Breast epithelium (tissue), 4 donors: Measurements from ENCODE around the gene NCBP3. TPM values are rescaled to one million over a fixed set of nuclear protein-coding genes. Genes with fewer than 3 reads are reported as not detected.

Experiments
- DNase-seq, 2 donors: peaks; one replicate each; pipeline ENCODE4 v3.0.0-alpha.2; 2019; ENCODE audit warnings: low spot score in 2 of 2
- H3K27ac ChIP-seq, 2 donors: fragments of 200-600 bp; sonication (generic) in 1 of 2; one replicate each; pipeline ENCODE4 v1.5.1; 2016 to 2019; ENCODE audit warnings: mild to moderate bottlenecking in 1 of 2
- H3K27me3 ChIP-seq, 2 donors: fragments of 200-600 bp; sonication (generic) in 1 of 2; one replicate each; pipeline versions ENCODE4 v1.5.1 to v1.6.0; 2017 to 2019; ENCODE audit warnings: control low read depth in 1 of 2, mild to moderate bottlenecking in 1 of 2
- H3K36me3 ChIP-seq: fragments of 200-600 bp; one replicate; pipeline ENCODE4 v1.5.1; 2019
- H3K4me1 ChIP-seq, 2 donors: fragments of 200-600 bp; sonication (generic); one replicate each; pipeline ENCODE4 v1.5.1; 2016 to 2019; ENCODE audit warnings: control low read depth in 1 of 2
- H3K4me3 ChIP-seq, 3 donors: fragments of 200-600 bp; sonication (generic); 1 replicate in 2 of 3; 2 replicates in 1 of 3; pipeline ENCODE4 v1.5.1; 2016 to 2019; ENCODE audit warnings: mild to moderate bottlenecking in 3 of 3, moderate library complexity in 2 of 3
- H3K9me3 ChIP-seq, 2 donors: fragments of 200-600 bp; sonication (generic) in 1 of 2; one replicate each; pipeline ENCODE4 v1.5.1; 2016 to 2019; ENCODE audit warnings: control low read depth in 1 of 2
- POLR2A ChIP-seq: fragments of 450-650 bp; IDR thresholded peaks from one replicate; pipeline ENCODE4 v1.6.1; 2016; ENCODE audit warnings: antibody characterized with exemption, mild to moderate bottlenecking, moderate library complexity
- POLR2AphosphoS5 ChIP-seq, 3 donors: sonication (generic); formaldehyde crosslinking; IDR thresholded peaks; one replicate each; pipeline ENCODE4 v1.6.1; 2017; ENCODE audit warnings: antibody characterized with exemption in 3 of 3
- intact Hi-C: fragments of 100-400 bp; cut with DNase I; formaldehyde crosslinking; loops from one replicate; pipeline ENCODE4 v1.15.1; 2023; ENCODE audit warnings: low total_unique reads
- total RNA-seq, 3 donors: library from RNA; depleted of rRNA; stranded (reverse); fragments of >200 nt; gene quantifications; one replicate each; pipeline ENCODE4 v1.1.0, GENCODE V29; 2016
- TF ChIP-seq, protein P1 (sequence below), 3 donors: fragments of 450-650 bp; IDR thresholded peaks; one replicate each; pipeline ENCODE4 v1.5.1; 2016 to 2017; ENCODE audit warnings: antibody characterized with exemption in 3 of 3, mild to moderate bottlenecking in 3 of 3, moderate library complexity in 3 of 3

NCBP3 gene
- total RNA-seq, 3 donors from 2014 or later = 21.6 to 34.1 (median 25.9) TPM

DNA sequence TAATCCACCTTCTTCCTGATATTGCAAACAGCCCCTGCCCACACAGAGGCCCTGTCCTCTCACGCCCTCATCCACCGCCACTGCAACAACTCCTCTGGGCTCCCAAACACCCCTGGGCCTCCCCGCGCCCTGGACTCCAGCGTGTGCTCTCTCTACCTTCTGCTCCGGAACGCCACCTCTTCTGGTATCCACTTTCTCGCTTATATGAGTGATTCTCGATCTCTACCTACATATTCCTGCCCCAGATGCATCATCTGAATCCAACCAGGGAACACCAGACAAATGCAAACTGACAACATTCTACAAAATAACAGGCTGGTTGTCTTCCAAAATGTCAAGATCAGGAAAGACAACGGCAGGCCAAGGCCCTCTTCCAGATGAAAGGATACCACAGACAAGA lies 27.8 kb upstream of the NCBP3 start:
- H3K4me3 ChIP-seq = no peak overlapping the region
- no peaks in the 10 kb centered on the region for H3K36me3 ChIP-seq
- TF ChIP-seq POLR2A = no peak
- TF ChIP-seq, protein P1, sequence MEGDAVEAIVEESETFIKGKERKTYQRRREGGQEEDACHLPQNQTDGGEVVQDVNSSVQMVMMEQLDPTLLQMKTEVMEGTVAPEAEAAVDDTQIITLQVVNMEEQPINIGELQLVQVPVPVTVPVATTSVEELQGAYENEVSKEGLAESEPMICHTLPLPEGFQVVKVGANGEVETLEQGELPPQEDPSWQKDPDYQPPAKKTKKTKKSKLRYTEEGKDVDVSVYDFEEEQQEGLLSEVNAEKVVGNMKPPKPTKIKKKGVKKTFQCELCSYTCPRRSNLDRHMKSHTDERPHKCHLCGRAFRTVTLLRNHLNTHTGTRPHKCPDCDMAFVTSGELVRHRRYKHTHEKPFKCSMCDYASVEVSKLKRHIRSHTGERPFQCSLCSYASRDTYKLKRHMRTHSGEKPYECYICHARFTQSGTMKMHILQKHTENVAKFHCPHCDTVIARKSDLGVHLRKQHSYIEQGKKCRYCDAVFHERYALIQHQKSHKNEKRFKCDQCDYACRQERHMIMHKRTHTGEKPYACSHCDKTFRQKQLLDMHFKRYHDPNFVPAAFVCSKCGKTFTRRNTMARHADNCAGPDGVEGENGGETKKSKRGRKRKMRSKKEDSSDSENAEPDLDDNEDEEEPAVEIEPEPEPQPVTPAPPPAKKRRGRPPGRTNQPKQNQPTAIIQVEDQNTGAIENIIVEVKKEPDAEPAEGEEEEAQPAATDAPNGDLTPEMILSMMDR (IDR thresholded peaks at IDR 0.05) = no peak
- TF ChIP-seq POLR2AphosphoS5 (IDR thresholded peaks at IDR 0.05) = no peak
- H3K27me3 ChIP-seq = no peaks in the 10 kb centered on the region
- H3K9me3 ChIP-seq = no peaks in the 10 kb centered on the region
- intact Hi-C loops = no loop called here
- no peak overlapping the region for H3K27ac ChIP-seq
- no peak for DNase-seq
- no peaks in the 10 kb centered on the region for H3K4me1 ChIP-seq

DNA sequence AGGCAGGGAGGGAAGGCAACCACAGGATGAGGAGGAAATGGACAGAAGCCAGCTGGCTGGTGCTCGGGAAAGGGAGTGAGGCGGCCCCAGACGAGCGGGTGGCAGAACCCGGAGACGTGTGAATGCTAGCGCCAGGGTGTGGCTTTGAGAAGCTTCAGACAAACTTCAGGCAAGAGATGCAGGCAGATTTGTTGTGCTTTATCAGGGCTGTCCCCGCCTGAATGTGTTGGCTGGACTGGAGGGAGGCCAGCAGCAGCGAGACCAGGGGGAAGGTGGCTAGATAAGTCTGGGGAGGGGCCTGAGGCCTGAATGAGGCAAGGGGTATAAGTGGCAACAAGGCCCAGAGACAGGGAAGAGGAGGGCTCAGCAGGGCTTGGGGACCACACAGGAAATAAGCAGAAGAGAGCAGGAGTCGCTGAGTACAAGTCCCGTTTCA lies 24.8 kb upstream of the NCBP3 start:
- Histone ChIP-seq H3K9me3 (no peaks in the 10 kb centered on the region), H3K4me1 (no peaks in the 10 kb centered on the region), H3K27ac (no peak overlapping the region), H3K36me3 (no peaks in the 10 kb centered on the region), H3K4me3 (no peak overlapping the region), H3K27me3 (no peaks in the 10 kb centered on the region)
- DNase-seq = no peak
- intact Hi-C loops = no loop called here
- TF ChIP-seq, protein P1 (IDR thresholded peaks at IDR 0.05) = no peak

DNA sequence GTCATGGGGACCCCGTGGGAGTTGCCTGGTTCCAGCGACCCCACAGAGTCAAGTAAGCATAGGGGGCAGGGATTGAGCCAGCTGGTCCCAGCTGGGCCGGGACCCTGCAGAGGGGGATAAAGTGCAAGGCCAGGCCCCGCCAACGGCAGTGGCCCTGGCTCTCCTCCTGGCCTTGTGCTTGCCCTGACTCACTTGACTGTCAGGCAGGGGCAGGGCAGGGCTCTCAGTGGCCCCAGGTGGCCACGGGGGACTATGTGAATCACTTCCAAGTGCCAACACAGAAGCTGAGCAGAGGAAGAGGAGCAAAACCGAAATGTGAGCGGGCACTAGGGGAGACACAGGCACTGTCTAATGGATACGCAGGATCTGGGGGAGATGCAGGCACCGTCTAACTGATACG lies 21.6 kb upstream of the NCBP3 start:
- Histone ChIP-seq H3K27ac (no peak overlapping the region), H3K4me3 (no peak overlapping the region), H3K4me1 (no peaks in the 10 kb centered on the region), H3K27me3 (no peaks in the 10 kb centered on the region), H3K9me3 (no peaks in the 10 kb centered on the region), H3K36me3 (no peaks in the 10 kb centered on the region)
- intact Hi-C loops = no loop called here
- TF ChIP-seq POLR2AphosphoS5 (IDR thresholded peaks at IDR 0.05) (no peak), POLR2A (no peak)
- TF ChIP-seq, protein P1 (IDR thresholded peaks at IDR 0.05) = no peak
- no peak for DNase-seq

DNA sequence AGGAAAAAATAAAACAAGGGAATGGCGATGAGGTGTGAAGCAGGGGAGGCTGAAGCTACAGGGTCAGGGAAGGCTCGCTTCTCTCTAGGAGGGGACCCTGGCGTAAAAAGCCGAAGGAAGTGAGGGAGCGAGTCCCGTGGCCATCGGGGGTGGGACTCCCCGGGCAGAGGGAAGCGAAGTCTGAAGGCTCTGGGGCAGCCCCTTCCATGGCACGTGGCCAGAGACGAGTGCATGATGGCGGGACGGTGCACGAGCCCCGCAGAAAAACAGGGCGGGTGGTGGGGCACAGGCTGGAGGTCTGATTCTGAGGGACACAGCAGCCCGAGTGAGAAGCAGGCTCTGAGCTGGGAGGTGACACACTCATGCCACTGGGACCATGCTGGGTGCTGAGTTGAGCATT lies 21.1 kb upstream of the NCBP3 start:
- H3K27ac ChIP-seq = no peak overlapping the region
- TF ChIP-seq POLR2AphosphoS5 (IDR thresholded peaks at IDR 0.05) = no peak
- no peak for TF ChIP-seq POLR2A
- TF ChIP-seq, protein P1 (IDR thresholded peaks at IDR 0.05) = no peak
- H3K4me1 ChIP-seq = no peaks in the 10 kb centered on the region
- H3K36me3 ChIP-seq = no peaks in the 10 kb centered on the region
- no peak for DNase-seq
- H3K27me3 ChIP-seq = no peaks in the 10 kb centered on the region
- H3K9me3 ChIP-seq = no peaks in the 10 kb centered on the region
- intact Hi-C loops = no loop called here
- no peak overlapping the region for H3K4me3 ChIP-seq

DNA sequence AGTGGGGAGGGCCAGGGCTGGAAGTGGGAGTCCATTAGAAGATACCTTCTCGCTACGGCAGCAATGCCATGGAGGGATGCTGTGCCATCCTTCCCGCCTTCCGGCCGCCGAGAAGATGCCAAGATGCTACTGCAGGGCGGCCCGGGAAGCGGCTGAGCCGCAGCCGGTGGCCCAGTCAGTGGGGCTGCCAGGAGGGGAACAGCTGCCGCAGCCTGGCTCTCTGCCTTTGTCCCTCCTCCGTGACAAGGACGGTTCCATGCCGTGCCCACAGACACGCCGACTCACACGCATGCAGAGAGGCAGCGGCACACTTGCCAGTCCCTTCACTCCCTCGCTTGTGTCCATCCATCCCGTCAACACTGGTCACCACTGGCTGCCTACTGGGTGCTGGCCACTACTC lies 20.2 kb upstream of the NCBP3 start:
- H3K4me1 ChIP-seq = no peaks in the 10 kb centered on the region
- DNase-seq = no peak
- H3K36me3 ChIP-seq = no peaks in the 10 kb centered on the region
- no peak overlapping the region for H3K27ac ChIP-seq
- H3K27me3 ChIP-seq = no peaks in the 10 kb centered on the region
- no peaks in the 10 kb centered on the region for H3K9me3 ChIP-seq
- intact Hi-C loops = no loop called here
- TF ChIP-seq, protein P1 (IDR thresholded peaks at IDR 0.05) = no peak
- no peak for TF ChIP-seq POLR2AphosphoS5 (IDR thresholded peaks at IDR 0.05)
- no peak for TF ChIP-seq POLR2A
- H3K4me3 ChIP-seq = no peak overlapping the region
